ENCODE data around the gene TMEM130.
A peak's percentile ranks its signal among the peaks of the same experiment; 100 is the strongest.
"Not testable (repeated sequence)": the region's sequence is repeated elsewhere in the genome, so short reads cannot be mapped to it uniquely, and the experiment has no call there.

TMEM130 gene

DNA sequence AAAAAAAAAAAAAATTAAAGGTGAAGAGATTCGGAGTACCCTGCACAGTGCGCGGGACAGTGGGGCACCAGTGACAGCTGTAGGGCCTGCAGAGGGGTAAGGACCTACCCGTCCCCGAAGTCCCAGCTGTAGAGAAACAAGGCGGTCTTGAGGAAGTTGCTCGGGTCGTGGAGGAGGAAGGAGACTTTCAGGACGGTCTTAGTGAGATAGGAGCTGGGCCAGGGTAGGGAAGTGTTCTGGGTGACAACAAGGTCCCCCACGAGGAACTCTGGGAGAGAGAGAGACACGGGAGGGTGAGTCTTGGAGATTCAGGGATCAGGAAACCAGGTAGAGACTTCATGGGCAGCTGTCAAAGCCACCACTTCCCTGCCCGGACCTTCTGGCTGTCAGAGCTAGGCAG, 9.7 kb downstream of the TMEM130 start:
- FAIRE-seq (no peak), DNase-seq (ENCODE audit: insufficient read length, low spot score) (no peak)
- TF ChIP-seq TAF1 (IDR thresholded peaks at IDR 0.05; ENCODE audit: low read depth, low read length) (no peak), SPI1 (IDR thresholded peaks at IDR 0.05; ENCODE audit: low read depth, low read length) (no peak), POU2F2 (IDR thresholded peaks at IDR 0.05; ENCODE audit: low read depth, low read length) (no peak), POLR2A (IDR thresholded peaks at IDR 0.05; ENCODE audit: low read depth, low read length) (no peak), POLR2AphosphoS5 (IDR thresholded peaks at IDR 0.05; ENCODE audit: low read depth, low read length) (no peak), PAX5 (IDR thresholded peaks at IDR 0.05; ENCODE audit: insufficient read depth, low read length, severe bottlenecking) (no peak)

DNA sequence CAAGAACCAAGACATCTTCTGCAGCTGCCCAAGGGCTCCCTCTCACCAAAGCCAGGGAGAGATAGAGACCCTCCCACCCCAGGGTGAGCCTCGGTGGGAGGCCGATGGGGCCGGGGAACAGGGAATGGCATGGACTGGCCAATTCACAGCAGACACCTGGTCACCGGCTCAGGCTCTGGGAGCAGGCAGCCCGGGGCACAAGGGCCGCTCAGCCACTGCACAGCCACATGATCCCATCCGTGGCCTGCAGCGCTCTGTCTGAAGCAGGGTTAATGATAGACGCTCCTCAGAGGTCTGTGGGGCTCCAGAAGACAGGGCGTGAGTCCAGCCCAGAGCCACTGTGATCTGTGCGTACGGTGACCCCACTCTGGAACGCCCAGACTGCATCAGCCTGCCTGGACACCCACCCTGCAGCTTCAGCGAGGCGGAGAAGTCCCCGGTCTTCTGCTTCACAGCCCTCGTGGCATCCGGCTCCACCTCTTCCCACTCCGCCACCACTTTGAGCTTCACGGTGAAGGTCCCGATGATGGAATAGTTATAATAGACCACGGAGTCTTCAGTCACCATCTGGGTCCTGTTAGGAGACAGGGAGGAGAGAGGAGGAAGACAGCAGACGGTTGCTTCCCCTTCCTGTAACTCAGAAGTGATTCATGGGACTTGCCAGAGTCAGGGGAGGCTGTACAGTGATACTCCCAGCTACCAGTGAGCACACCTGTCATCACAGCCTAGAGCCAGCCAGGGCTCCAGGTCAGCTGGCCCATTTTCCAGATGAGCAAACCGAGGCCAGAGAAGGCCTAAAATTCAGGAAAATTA, 14.0 kb downstream of the TMEM130 start:
- no peak for TF ChIP-seq POLR2A (IDR thresholded peaks at IDR 0.05; ENCODE audit: low read depth, low read length)
- no peak for TF ChIP-seq POU2F2 (IDR thresholded peaks at IDR 0.05; ENCODE audit: low read depth, low read length)
- no peak for TF ChIP-seq TAF1 (IDR thresholded peaks at IDR 0.05; ENCODE audit: low read depth, low read length)
- no peak for TF ChIP-seq PAX5 (IDR thresholded peaks at IDR 0.05; ENCODE audit: insufficient read depth, low read length, severe bottlenecking)
- TF ChIP-seq POLR2AphosphoS5 (IDR thresholded peaks at IDR 0.05; ENCODE audit: low read depth, low read length): no peak
- no peak for TF ChIP-seq SPI1 (IDR thresholded peaks at IDR 0.05; ENCODE audit: low read depth, low read length)
- DNase-seq (ENCODE audit: insufficient read length, low spot score) (no peak), FAIRE-seq (no peak)

DNA sequence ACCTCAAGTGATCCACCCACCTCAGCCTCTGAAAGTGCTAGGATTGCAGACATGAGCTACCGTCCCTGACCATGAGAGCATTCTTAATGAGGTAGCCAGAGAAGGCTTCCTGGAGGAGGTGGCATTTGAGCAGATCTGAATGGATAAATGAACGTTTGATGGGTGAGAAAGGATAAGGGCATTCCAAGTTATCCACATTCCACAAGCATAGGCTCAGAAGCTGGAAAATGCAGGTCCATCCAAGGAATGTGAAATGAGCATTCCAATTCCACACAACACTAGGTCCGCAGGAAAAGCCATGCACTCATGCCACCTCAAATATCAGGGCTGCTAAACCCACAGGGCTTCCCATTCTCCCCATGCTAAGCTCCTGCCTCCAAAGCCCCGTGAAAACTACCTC, 17.0 kb downstream of the TMEM130 start:
- TF ChIP-seq TAF1 (IDR thresholded peaks at IDR 0.05; ENCODE audit: low read depth, low read length) (no peak), SPI1 (IDR thresholded peaks at IDR 0.05; ENCODE audit: low read depth, low read length) (no peak)
- DNase-seq (ENCODE audit: insufficient read length, low spot score): no peak

DNA sequence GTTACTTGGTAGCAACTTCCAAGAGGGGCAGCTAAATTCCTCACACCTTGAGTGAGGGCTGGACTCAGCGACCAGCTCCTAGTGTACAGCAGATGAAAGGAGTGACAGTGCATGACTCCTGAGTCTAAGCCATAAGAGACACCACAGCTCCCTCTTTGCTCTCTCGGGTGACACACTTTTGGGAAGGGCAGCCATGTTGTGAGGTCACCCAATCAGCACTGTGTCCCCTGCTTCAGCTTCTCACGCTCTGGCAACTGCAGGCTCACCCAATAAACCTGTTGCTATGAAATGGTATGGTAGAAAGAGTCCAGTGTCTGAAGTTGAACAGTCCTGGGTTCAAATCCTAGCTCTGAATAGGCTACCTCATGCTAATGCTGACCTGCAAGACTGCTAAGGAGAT, 20.9 kb downstream of the TMEM130 start:
- TF ChIP-seq POLR2A (IDR thresholded peaks at IDR 0.05; ENCODE audit: low read depth, low read length): no peak
- TF ChIP-seq POU2F2 (IDR thresholded peaks at IDR 0.05; ENCODE audit: low read depth, low read length): no peak
- no peak for TF ChIP-seq SPI1 (IDR thresholded peaks at IDR 0.05; ENCODE audit: low read depth, low read length)
- no peak for TF ChIP-seq PAX5 (IDR thresholded peaks at IDR 0.05; ENCODE audit: insufficient read depth, low read length, severe bottlenecking)
- TF ChIP-seq TAF1 (IDR thresholded peaks at IDR 0.05; ENCODE audit: low read depth, low read length): no peak
- TF ChIP-seq POLR2AphosphoS5 (IDR thresholded peaks at IDR 0.05; ENCODE audit: low read depth, low read length): no peak
- FAIRE-seq: no peak
- DNase-seq (ENCODE audit: insufficient read length, low spot score): no peak

More for the DNA sequence above, 17.0 kb downstream of the TMEM130 start:
- no peak for FAIRE-seq

DNA sequence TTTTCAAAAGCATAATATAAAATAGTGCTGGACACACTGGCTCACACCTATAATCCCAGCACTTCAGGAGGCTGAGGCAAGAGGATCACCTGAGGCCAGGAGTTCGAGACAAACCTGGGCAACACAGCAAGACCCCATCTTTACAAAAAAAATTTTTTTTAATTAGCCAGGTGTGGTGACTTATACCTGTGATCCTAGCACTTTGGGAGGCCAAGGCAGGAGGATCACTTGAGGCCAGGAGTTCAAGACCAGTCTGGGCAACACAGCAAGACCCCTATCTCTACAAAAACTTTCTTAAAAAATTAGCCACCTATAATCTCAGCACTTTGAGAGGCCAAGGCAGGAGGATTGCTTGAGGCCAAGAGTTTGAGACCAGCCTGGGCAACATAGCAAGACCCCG, 27.3 kb downstream of the TMEM130 start:
- DNase-seq (ENCODE audit: insufficient read length, low spot score): not testable (repeated sequence)

DNA sequence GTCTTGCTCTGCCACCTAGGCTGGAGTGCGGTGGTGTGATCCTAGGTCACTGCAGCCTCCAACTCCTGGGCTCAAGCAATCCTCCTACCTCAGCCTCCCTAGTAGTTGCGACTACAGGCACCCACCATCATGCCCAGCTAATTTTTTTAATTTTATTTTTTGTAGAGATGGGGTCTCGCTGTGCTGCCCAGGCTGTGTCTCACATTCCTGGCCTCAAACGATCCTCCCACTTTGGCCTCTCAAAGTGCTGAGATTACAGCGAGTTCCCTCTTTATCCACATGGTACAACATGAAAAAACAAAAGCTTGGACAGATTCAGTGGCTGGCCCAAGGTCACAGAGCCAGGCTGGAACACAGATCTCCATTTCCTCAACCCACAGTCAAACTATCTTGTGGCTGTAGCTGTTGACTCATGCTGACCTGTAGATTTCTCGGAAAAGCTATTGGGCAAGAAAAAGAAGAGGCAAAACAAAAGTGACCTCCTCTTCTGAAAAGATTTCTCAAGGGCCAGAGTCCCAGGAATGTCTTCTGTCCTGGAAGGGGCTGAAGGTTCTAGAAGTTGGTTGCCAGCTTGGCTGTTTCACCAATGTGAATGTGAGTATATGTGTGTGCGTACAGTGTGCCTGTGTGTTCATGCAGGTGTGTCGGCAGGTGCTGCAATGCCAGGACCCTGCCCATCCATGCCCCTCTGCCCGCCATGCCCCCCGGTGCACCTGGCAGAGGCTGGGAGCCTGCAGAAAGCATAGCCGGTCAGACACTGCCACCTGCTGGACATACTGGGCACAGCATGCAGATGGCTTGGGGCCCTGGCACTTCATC, 28.4 kb downstream of the TMEM130 start:
- FAIRE-seq (peak; percentile 87), DNase-seq (ENCODE audit: insufficient read length, low spot score) (peak; percentile 60)
- TF ChIP-seq POLR2A (IDR thresholded peaks at IDR 0.05; ENCODE audit: low read depth, low read length): no peak
- TF ChIP-seq POLR2AphosphoS5 (IDR thresholded peaks at IDR 0.05; ENCODE audit: low read depth, low read length): no peak
- peak; percentile 57; the same call in 1 of the 2 replicates for TF ChIP-seq POU2F2 (IDR thresholded peaks at IDR 0.05; ENCODE audit: low read depth, low read length)
- TF ChIP-seq PAX5 (IDR thresholded peaks at IDR 0.05; ENCODE audit: insufficient read depth, low read length, severe bottlenecking): no peak

More for the DNA sequence above, 27.3 kb downstream of the TMEM130 start:
- FAIRE-seq: not testable (repeated sequence)

DNA sequence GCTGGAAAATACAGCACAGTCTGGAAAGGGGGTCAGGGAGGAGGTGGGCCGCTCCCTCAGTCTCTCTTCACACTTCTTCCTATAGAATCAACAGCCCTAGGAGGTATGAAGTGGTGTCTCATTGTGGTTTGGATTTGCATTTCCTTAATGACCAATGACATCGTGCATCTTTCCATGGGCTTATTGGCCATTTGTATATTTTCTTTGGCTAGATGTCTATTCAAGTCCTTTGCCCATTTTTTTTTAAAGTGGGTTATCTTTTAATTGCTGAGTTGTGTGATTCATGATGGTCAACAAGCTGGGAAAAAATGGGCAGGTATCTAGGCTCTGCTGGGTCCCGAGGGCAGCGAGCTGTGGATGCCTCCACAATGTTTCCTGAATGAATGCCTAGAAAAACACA, 29.1 kb downstream of the TMEM130 start:
- TF ChIP-seq POU2F2 (IDR thresholded peaks at IDR 0.05; ENCODE audit: low read depth, low read length): no peak
- no peak for TF ChIP-seq SPI1 (IDR thresholded peaks at IDR 0.05; ENCODE audit: low read depth, low read length)
- TF ChIP-seq PAX5 (IDR thresholded peaks at IDR 0.05; ENCODE audit: insufficient read depth, low read length, severe bottlenecking): no peak
- TF ChIP-seq POLR2AphosphoS5 (IDR thresholded peaks at IDR 0.05; ENCODE audit: low read depth, low read length): no peak
- TF ChIP-seq POLR2A (IDR thresholded peaks at IDR 0.05; ENCODE audit: low read depth, low read length): no peak
- FAIRE-seq: no peak
- DNase-seq (ENCODE audit: insufficient read length, low spot score): no peak

DNA sequence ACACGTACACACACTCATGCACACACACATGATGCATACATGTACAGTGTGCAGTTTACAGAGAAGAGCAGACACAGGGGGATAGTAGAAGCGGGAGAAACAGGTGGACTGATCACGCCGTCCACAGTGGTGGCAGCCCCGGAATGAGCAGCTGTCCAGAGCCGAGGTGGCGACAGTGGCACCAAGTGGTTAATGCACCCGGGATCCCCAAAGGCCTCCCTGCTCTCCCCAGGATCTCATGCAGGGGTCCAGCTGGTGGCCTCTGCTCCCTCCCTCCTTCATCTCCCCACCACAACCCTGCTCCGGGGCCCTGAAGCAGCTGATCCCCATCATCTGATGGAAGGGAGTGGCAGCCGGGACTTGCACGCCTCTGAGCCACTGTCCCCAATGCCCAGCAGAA, 29.7 kb downstream of the TMEM130 start:
- FAIRE-seq: no peak

DNA sequence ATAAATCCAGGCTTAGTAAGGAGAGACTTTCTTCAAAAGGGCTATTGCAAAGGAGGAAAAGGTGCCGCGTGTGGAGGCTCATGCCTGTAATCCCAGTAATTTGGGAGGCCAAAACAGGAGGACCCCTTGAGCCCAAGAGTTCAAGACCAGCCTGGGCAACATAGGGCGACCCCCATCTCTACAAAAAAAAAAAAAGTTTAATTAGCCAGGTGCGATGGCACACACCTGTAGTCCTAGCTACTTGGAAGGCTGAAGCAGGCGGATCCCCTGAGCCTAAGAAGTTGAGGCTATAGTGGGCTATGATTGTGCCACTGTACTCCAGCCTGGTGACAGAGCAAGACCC, 32.2 kb downstream of the TMEM130 start:
- no peak for DNase-seq (ENCODE audit: insufficient read length, low spot score)
- no peak for TF ChIP-seq PAX5 (IDR thresholded peaks at IDR 0.05; ENCODE audit: insufficient read depth, low read length, severe bottlenecking)
- TF ChIP-seq POLR2AphosphoS5 (IDR thresholded peaks at IDR 0.05; ENCODE audit: low read depth, low read length): no peak
- no peak for TF ChIP-seq TAF1 (IDR thresholded peaks at IDR 0.05; ENCODE audit: low read depth, low read length)
- no peak for FAIRE-seq

More for the DNA sequence above, 29.7 kb downstream of the TMEM130 start:
- no peak for DNase-seq (ENCODE audit: insufficient read length, low spot score)
- no peak for TF ChIP-seq PAX5 (IDR thresholded peaks at IDR 0.05; ENCODE audit: insufficient read depth, low read length, severe bottlenecking)
- TF ChIP-seq POLR2AphosphoS5 (IDR thresholded peaks at IDR 0.05; ENCODE audit: low read depth, low read length): no peak
- no peak for TF ChIP-seq SPI1 (IDR thresholded peaks at IDR 0.05; ENCODE audit: low read depth, low read length)
- no peak for TF ChIP-seq POU2F2 (IDR thresholded peaks at IDR 0.05; ENCODE audit: low read depth, low read length)
- TF ChIP-seq POLR2A (IDR thresholded peaks at IDR 0.05; ENCODE audit: low read depth, low read length): no peak
- TF ChIP-seq TAF1 (IDR thresholded peaks at IDR 0.05; ENCODE audit: low read depth, low read length): no peak

Measured in GM12891 (cell line).